Nephron (organoid): Measurements from ENCODE around the gene MAGI1.

Source experiments
- H3K27ac Mint-ChIP-seq, 3 experiments: 2 replicates each; pipeline ENCODE4 v1.8.0; 2020; ENCODE audit warnings: mixed read lengths in 3 of 3, mild to moderate bottlenecking in 2 of 3, moderate library complexity in 1 of 3
- H3K27me3 Mint-ChIP-seq: 2 replicates; pipeline ENCODE4 v1.8.0; 2021; ENCODE audit warnings: low read depth, mild to moderate bottlenecking, moderate library complexity, mixed read lengths
- H3K36me3 Mint-ChIP-seq: 2 replicates; pipeline ENCODE4 v1.8.0; 2020; ENCODE audit warnings: low read depth, mixed read lengths
- H3K4me1 Mint-ChIP-seq: 2 replicates; pipeline ENCODE4 v1.8.0; 2020; ENCODE audit warnings: mixed read lengths
- H3K4me3 Mint-ChIP-seq, 3 experiments: 2 replicates each; pipeline ENCODE4 v1.8.0; 2020; ENCODE audit warnings: mild to moderate bottlenecking in 3 of 3, mixed read lengths in 3 of 3, moderate library complexity in 2 of 3
- H3K9me3 Mint-ChIP-seq: 2 replicates; pipeline ENCODE4 v1.8.0; 2020; ENCODE audit warnings: mixed read lengths
- TF ChIP-seq, protein P1 (sequence below), 3 experiments: fragments of 200-600 bp; sonication (generic); IDR thresholded peaks; one replicate each; pipeline ENCODE4 v1.5.0; 2021; ENCODE audit warnings: antibody characterized with exemption in 3 of 3; ENCODE audit not compliant: unreplicated experiment in 3 of 3

MAGI1 gene

DNA sequence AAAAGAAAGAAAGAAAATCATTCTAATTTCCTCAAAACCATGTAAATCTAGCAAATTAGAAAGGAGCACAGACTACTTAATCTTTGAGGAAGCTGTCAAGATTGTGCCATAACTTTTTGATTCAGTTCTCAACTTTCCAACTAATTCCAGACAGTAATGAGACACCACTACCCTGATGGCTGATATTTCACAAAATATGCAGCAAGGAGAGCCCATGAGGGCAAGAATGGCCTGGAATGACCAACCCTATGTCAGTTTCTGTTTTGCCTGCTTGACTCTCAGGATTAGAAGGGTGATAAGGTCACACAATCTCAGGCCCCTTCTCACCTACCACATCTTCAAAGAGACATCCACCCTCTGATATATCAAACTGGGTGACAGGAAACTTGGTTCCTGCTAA is 134.7 kb downstream of the MAGI1 start:
- TF ChIP-seq, protein P1, sequence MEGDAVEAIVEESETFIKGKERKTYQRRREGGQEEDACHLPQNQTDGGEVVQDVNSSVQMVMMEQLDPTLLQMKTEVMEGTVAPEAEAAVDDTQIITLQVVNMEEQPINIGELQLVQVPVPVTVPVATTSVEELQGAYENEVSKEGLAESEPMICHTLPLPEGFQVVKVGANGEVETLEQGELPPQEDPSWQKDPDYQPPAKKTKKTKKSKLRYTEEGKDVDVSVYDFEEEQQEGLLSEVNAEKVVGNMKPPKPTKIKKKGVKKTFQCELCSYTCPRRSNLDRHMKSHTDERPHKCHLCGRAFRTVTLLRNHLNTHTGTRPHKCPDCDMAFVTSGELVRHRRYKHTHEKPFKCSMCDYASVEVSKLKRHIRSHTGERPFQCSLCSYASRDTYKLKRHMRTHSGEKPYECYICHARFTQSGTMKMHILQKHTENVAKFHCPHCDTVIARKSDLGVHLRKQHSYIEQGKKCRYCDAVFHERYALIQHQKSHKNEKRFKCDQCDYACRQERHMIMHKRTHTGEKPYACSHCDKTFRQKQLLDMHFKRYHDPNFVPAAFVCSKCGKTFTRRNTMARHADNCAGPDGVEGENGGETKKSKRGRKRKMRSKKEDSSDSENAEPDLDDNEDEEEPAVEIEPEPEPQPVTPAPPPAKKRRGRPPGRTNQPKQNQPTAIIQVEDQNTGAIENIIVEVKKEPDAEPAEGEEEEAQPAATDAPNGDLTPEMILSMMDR (IDR thresholded peaks at IDR 0.05; ENCODE audit: unreplicated experiment in 3 of 3): no peak
- no peaks in the 10 kb centered on the region for H3K27me3 Mint-ChIP-seq
- H3K4me3 Mint-ChIP-seq: no peak overlapping the region
- no peaks in the 10 kb centered on the region for H3K9me3 Mint-ChIP-seq
- no peak overlapping the region for H3K27ac Mint-ChIP-seq
- H3K36me3 Mint-ChIP-seq: no peaks in the 10 kb centered on the region
- H3K4me1 Mint-ChIP-seq: peaks cover 31% of the 10 kb centered on the region

- Mint-ChIP-seq H3K9me3 (no peaks in the 10 kb centered on the region), H3K36me3 (no peaks in the 10 kb centered on the region), H3K27me3 (no peaks in the 10 kb centered on the region), H3K4me1 (peaks cover 29% of the 10 kb centered on the region), H3K4me3 (peak overlapping the region; percentile 53 to 69 (median 65)), H3K27ac (peak overlapping the region; percentile 88 to 94 (median 88))
- TF ChIP-seq, protein P1 (IDR thresholded peaks at IDR 0.05; ENCODE audit: unreplicated experiment in 3 of 3): no peak
These were observed 136.4 kb downstream of the MAGI1 start for GRCh38 chr3:65902304-65902793.

DNA sequence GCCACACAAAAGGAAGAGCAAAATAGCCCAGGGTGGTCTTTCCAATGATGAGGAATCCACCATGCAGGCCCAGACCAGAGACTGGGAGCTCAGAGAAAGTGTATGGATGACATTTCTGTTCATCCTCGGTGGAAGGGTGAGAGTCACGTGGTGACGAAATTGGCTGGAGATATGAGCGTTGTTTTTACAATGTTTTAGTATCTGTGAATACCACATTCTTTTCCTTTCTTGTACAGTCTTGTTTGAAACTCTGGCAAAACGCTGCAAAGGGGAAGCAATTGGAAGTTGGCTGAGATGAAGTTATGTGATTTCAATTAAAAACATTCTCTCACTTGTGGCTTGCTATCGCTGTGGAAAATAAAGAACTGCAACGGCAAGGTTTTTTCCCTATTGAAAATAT is 137.5 kb downstream of the MAGI1 start:
- Mint-ChIP-seq H3K27ac (peak overlapping the region; percentile 6 to 88 (median 13)), H3K4me1 (peaks cover 29% of the 10 kb centered on the region), H3K9me3 (no peaks in the 10 kb centered on the region)

GRCh38 chr3:65899226-65899625 is 139.5 kb downstream of the MAGI1 start:
- Mint-ChIP-seq H3K4me1 (peaks cover 29% of the 10 kb centered on the region), H3K27me3 (no peaks in the 10 kb centered on the region), H3K4me3 (no peak overlapping the region), H3K9me3 (no peaks in the 10 kb centered on the region), H3K36me3 (no peaks in the 10 kb centered on the region), H3K27ac (no peak overlapping the region)
- TF ChIP-seq, protein P1 (IDR thresholded peaks at IDR 0.05; ENCODE audit: unreplicated experiment in 3 of 3): no peak

More for the DNA sequence above, 137.5 kb downstream of the MAGI1 start:
- TF ChIP-seq, protein P1 (IDR thresholded peaks at IDR 0.05; ENCODE audit: unreplicated experiment in 3 of 3): no peak
- H3K4me3 Mint-ChIP-seq: no peak overlapping the region
- H3K27me3 Mint-ChIP-seq: no peaks in the 10 kb centered on the region
- no peaks in the 10 kb centered on the region for H3K36me3 Mint-ChIP-seq

DNA sequence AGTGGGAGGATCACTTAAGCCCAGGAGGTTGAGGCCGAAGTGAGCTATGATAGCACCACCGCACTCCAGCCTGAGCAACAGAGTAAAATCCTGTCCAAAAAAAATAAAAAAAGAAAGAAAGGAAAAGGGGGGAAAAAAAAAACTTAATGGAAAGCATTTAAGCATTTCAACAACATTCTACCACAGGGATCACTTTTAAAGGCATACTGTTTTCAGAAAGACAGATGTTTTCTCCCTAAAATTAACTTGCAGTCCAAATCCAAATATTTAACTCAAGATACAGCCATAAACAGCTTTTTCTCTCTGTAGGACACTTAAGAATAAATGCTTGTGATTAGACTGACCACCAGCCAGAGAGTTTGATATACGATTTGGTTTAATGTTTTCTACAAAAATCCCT is 141.0 kb downstream of the MAGI1 start:
- H3K4me1 Mint-ChIP-seq: peaks cover 28% of the 10 kb centered on the region
- no peaks in the 10 kb centered on the region for H3K27me3 Mint-ChIP-seq
- TF ChIP-seq, protein P1 (IDR thresholded peaks at IDR 0.05; ENCODE audit: unreplicated experiment in 3 of 3): no peak
- H3K9me3 Mint-ChIP-seq: no peaks in the 10 kb centered on the region
- no peak overlapping the region for H3K4me3 Mint-ChIP-seq
- H3K36me3 Mint-ChIP-seq: no peaks in the 10 kb centered on the region
- no peak overlapping the region for H3K27ac Mint-ChIP-seq

DNA sequence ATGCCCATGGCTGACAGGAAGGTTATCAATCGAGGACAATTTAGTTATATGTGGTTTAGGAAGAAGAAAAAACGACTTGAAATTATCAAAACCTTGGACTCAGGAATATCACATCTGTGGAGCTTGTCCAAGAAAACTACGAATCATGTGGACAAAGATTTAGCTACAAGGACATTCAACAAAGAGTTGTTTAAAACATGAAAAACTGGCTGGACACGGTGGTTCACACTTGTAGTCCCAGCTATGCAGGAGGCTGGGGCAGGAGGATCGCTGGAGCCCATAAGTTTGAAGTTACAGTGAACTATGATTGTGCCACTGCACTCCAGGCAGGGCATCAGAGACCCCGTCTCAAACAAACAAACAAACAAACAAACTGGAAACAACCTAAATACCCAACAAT is 142.4 kb downstream of the MAGI1 start:
- Mint-ChIP-seq H3K36me3 (no peaks in the 10 kb centered on the region), H3K9me3 (no peaks in the 10 kb centered on the region)

More for the DNA sequence above, 142.4 kb downstream of the MAGI1 start:
- no peaks in the 10 kb centered on the region for H3K27me3 Mint-ChIP-seq
- H3K4me1 Mint-ChIP-seq: peaks cover 17% of the 10 kb centered on the region
- TF ChIP-seq, protein P1 (IDR thresholded peaks at IDR 0.05; ENCODE audit: unreplicated experiment in 3 of 3): no peak
- no peak overlapping the region for H3K27ac Mint-ChIP-seq
- no peak overlapping the region for H3K4me3 Mint-ChIP-seq
